ENCODE results near the gene TMEM97.

- TF ChIP-seq CTCF (IDR thresholded peaks at IDR 0.05; ENCODE audit: poor library complexity): no peak
- TF ChIP-seq EZH2 (IDR thresholded peaks at IDR 0.05; ENCODE audit: borderline replicate concordance): no peak
These were observed 27.2 kb downstream of the TMEM97 start for GRCh38 chr17:28346199-28346580.

All from hepatocyte (in vitro differentiated cells).